ENCODE results near the gene SHISA7. TPM values are rescaled to one million over a fixed set of nuclear protein-coding genes. Genes with fewer than 3 reads are reported as not detected.
"Not testable (repeated sequence)": the region's sequence is repeated elsewhere in the genome, so short reads cannot be mapped to it uniquely, and the experiment has no call there.

Gene SHISA7
- total RNA-seq, 2 donors from 2014 or later = not detected

GRCh38 chr19:55453511-55454260, 10.6 kb upstream of the SHISA7 start:
- DNase-seq = no peak

DNA sequence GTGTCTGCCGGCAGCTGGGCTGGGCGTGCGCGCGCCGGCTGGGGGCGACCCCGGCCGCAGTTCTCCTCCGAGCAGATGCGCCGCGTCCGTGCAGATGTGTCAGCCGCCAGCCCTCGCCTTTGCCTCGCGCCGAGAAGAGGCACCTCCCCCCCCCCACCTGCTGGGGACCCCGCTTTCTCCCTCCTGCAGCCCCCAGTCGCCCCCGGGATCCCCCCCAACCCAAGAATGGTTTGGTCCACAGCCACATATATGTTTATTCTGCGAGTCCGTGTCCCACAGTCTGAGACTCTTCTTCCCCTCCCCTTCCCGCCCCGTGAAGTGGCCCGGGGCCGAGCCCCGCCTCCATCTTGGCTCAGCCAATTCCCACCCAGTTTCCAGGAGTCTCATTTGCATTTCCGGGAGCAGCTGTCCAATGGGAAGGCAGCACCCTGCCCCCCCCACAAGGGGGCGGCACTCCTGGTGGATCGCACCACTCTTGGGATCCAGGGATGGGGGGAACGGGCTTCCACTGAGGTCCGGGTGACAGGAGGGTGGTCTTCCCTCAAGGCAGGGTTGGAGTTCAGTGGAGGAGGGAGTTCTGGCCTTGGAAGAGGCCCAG, 9.7 kb upstream of the SHISA7 start:
- H3K4me3 ChIP-seq = no peak overlapping the region
- intact Hi-C loops (cut with DNase I) = no loop called here
- peaks cover 22% of the 10 kb centered on the region for H3K27me3 ChIP-seq
- no peaks in the 10 kb centered on the region for H3K4me1 ChIP-seq
- TF ChIP-seq CTCF (IDR thresholded peaks at IDR 0.05) = no peak
- H3K36me3 ChIP-seq = no peaks in the 10 kb centered on the region
- H3K9ac ChIP-seq (ENCODE audit: low read depth in 2 of 2, low read length in 2 of 2) = peak overlapping the region in 1 of 2 donors; percentile 35
- H3K27ac ChIP-seq = no peak overlapping the region
- DNase-seq = peak; percentile 63
- H3K9me3 ChIP-seq = no peaks in the 10 kb centered on the region

More at GRCh38 chr19:55453511-55454260, 10.6 kb upstream of the SHISA7 start:
- intact Hi-C loops (cut with DNase I) = no loop called here
- Histone ChIP-seq H3K9me3 (no peaks in the 10 kb centered on the region), H3K27ac (no peak overlapping the region), H3K27me3 (peaks cover 22% of the 10 kb centered on the region), H3K4me1 (no peaks in the 10 kb centered on the region), H3K9ac (ENCODE audit: low read depth in 2 of 2, low read length in 2 of 2) (no peak overlapping the region), H3K4me3 (no peak overlapping the region), H3K36me3 (no peaks in the 10 kb centered on the region)
- no peak for TF ChIP-seq CTCF (IDR thresholded peaks at IDR 0.05)

DNA sequence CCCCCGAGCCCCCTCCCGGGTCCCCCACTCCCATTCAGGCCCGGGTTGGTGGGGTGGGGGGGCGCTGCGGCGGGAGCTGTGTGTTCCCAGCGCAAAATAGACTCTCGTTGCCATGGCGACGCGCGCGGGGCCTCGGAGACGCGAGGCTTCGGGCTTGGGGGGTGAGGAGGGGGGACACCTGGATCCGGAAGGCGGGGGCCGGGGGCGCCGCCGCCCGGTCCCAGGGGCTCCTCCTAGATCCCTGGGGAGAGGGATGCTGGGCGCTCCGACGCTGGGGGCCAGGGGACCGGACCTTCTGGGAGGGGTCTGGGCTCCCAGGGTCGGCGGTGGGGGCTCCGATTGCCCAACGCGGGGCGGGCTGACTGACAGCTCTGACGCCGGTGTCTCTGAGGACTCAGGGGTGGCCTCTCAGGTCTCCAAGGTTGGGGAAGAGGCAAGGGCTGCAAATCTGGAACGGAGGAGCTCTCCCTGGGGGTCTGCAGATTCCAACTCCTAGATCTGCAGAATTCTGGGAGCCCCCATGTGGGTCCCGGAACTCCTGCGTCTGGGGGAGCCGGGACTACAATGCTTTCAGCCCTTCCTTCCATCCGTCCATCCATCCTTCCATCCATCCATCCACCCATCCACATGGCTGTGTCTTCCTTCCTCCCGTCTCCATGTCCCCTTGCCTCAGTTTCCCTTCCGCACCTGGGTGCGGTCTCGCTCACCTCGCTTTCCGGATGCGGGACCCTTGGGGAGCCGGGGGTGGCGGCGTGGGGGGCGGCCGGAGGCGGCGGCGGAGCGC, 9.1 kb upstream of the SHISA7 start:
- Histone ChIP-seq H3K36me3 (no peaks in the 10 kb centered on the region), H3K27ac (no peak overlapping the region), H3K9ac (ENCODE audit: low read depth in 2 of 2, low read length in 2 of 2) (peak overlapping the region in 1 of 2 donors; percentile 35), H3K4me3 (no peak overlapping the region), H3K9me3 (no peaks in the 10 kb centered on the region), H3K27me3 (peaks cover 22% of the 10 kb centered on the region), H3K4me1 (no peaks in the 10 kb centered on the region)
- no peak for DNase-seq
- TF ChIP-seq CTCF (IDR thresholded peaks at IDR 0.05) = no peak
- intact Hi-C loops (cut with DNase I) = no loop called here

- no peaks in the 10 kb centered on the region for H3K9me3 ChIP-seq
- H3K9ac ChIP-seq (ENCODE audit: low read depth in 2 of 2, low read length in 2 of 2) = no peak overlapping the region
- DNase-seq = no peak
- no peaks in the 10 kb centered on the region for H3K4me1 ChIP-seq
- intact Hi-C loops (cut with DNase I) = no loop called here
- H3K27me3 ChIP-seq = peaks cover 22% of the 10 kb centered on the region
- TF ChIP-seq CTCF (IDR thresholded peaks at IDR 0.05) = no peak
- H3K4me3 ChIP-seq = no peak overlapping the region
- no peaks in the 10 kb centered on the region for H3K36me3 ChIP-seq
- H3K27ac ChIP-seq = no peak overlapping the region
Measured at GRCh38 chr19:55451163-55451964, 8.3 kb upstream of the SHISA7 start.

DNA sequence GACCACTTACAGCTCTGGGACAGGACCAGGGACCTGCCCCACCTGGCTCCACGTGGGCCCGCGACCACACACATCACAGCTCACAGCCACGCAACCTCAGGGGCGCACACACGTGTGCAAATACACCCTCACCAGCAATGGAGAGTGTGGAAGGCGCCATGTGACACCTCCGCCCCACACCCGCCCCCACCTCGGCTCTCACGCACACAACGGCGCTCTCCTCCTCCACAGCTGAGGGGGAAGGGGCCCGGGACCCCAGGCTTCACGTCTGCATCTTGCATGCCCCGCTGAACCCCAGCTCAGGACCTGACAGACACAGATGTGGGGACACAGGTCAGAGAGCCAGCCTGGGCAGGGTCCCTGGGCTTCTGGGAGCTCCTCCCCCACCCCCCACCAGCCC, 6.4 kb upstream of the SHISA7 start:
- no peak for DNase-seq
- TF ChIP-seq CTCF (IDR thresholded peaks at IDR 0.05) = no peak
- peaks cover 27% of the 10 kb centered on the region for H3K27me3 ChIP-seq

GRCh38 chr19:55448175-55448490, 5.0 kb upstream of the SHISA7 start:
- H3K4me1 ChIP-seq; H3K9ac ChIP-seq (ENCODE audit: low read depth in 2 of 2, low read length in 2 of 2); H3K36me3 ChIP-seq; H3K4me3 ChIP-seq; DNase-seq; intact Hi-C loops (cut with DNase I); H3K9me3 ChIP-seq; H3K27ac ChIP-seq: not testable (repeated sequence)
- H3K27me3 ChIP-seq = peaks cover 39% of the 10 kb centered on the region

More for the DNA sequence above, 6.4 kb upstream of the SHISA7 start:
- H3K9me3 ChIP-seq = no peaks in the 10 kb centered on the region
- H3K4me1 ChIP-seq = no peaks in the 10 kb centered on the region
- intact Hi-C loops (cut with DNase I) = no loop called here
- no peak overlapping the region for H3K4me3 ChIP-seq
- H3K9ac ChIP-seq (ENCODE audit: low read depth in 2 of 2, low read length in 2 of 2) = no peak overlapping the region
- no peaks in the 10 kb centered on the region for H3K36me3 ChIP-seq
- no peak overlapping the region for H3K27ac ChIP-seq
